GM19324 (cell line): Measurements from ENCODE around the gene TM9SF1.

Experiments used
- ATAC-seq: cut with Tn5 transposase; IDR thresholded peaks from one replicate; pipeline ENCODE4 v1.9.1; 2021; ENCODE audit warnings: mild to moderate bottlenecking, moderate library complexity; ENCODE audit not compliant: unreplicated experiment, low FRiP score

TM9SF1 gene

DNA sequence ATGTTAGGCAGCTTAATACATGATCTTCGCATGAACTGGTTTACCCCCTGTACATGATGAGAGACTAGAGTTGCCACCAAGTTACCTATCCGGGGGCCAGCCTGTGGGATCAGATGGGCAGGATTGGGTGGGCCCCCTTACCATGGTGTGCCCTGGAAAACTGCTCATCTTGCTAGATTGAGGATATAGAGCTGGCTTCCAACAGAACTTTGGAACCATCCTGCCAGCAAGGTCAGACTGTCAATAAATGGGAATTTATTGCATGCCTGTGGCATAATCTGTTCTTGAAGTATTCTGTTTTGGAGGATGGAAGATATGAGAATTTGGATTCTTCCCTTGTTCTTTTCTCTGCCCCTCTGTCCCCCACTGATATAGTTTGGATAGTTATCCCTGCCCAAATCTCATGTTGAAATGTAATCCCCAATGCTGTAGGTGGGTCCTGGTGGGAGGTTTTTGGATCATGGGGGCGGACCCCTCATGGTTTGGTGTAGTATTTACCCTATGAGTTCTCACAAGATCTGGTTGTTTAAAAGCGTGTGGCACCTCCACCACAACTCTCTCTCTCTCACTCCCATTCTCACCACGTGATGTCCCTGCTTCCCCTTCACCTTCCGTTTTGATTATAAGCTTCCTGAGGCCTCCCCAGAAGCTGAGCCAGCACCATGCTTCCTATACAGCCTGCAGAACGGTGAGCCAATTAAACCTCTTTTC is 3.7 kb upstream of the TM9SF1 start:
- no peak for ATAC-seq

- ATAC-seq: no peak
These were observed 1.8 kb upstream of the TM9SF1 start for GRCh38 chr14:24197056-24197450.

GRCh38 chr14:24196071-24197055 is 1.1 kb upstream of the TM9SF1 start:
- ATAC-seq: peak; percentile 4

DNA sequence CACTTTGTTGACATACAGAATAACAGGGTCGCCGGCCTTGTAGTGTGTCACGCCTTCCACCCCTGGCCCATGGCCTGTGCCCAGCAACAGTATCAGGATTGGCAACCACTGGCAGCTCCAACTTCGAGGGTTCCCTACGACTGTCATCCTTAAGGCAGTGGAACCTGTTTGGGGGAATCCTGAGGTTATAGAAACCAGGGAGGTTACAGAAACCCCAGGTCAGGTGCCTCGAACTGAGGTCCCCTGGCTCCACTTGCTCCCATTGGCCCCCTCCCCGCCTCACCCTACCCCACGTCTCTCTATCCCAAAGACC is 412 bp downstream of the TM9SF1 start:
- no peak for ATAC-seq

- ATAC-seq: no peak
These were observed 912 bp downstream of the TM9SF1 start for GRCh38 chr14:24194186-24194872.

- ATAC-seq: no peak
These were observed 2.3 kb downstream of the TM9SF1 start for GRCh38 chr14:24192933-24193332.

- no peak for ATAC-seq
These were observed 4.8 kb downstream of the TM9SF1 start for GRCh38 chr14:24190416-24190815.

DNA sequence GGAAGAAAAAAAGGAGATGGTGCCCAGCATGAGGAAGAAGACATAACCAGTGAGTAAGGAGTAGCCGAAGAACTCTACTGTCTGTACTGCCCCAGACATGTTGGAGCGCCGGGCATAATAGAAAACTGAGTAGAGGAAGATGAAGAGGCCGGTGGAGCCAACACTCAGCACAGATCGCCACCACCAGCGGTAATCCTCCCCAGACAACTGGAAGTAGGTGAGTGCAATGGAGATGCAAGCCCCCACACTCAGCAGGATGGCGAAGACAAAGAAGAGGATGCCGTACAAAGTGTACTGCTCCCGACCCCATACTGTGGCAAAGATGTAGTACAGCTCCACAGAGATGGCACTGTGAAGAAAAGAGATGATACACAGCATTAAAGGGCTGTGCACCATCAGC is 5.8 kb downstream of the TM9SF1 start:
- no peak for ATAC-seq

- ATAC-seq: no peak
These were observed 6.2 kb downstream of the TM9SF1 start for GRCh38 chr14:24189059-24189375.

DNA sequence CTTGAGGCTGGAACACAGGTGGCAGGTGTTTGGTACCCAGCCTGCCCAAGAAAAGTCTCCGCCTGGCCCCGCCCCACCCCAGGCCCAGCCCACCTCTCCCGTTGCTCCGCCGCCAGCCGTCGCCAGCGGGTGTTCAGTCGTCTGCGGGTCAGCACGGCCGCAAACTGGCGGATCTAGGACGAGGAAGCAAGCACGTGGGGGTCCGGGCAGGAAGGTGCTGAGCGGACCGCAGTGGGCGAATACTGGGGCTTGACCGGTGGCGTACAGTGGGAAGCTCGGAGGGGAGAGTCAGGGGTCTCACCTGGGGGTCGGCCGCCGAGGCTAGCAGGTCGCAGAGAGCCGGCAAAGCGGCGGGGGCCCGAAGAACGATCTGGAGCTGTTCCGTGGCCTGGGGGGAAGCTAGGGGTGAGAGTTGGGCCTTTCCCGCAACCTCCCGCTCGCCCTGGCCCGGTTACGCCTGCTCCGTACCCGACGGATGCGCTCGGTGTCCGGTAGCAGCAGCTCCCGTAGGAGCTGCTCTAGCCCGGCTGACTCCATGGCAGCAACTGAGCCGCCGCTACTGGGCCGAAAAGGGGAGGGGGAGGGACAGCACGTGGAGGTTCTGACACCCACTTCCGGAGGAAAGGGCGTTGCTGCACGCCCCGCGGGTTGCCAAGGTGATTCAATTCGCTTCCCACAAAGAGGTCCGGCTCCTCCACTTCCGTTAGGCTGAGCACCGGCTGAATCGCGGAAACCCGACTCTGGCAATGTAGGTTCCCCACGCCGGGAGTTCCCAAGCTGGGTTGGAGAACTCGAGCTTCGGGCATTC is 6.8 kb downstream of the TM9SF1 start, which contains the start of gene IPO4:
Gene IPO4 (minus strand): TSS at position 566 of the 808 bp plus-strand sequence. CDS start 29 bp downstream, at position 537.
- ATAC-seq: peak; percentile 78

DNA sequence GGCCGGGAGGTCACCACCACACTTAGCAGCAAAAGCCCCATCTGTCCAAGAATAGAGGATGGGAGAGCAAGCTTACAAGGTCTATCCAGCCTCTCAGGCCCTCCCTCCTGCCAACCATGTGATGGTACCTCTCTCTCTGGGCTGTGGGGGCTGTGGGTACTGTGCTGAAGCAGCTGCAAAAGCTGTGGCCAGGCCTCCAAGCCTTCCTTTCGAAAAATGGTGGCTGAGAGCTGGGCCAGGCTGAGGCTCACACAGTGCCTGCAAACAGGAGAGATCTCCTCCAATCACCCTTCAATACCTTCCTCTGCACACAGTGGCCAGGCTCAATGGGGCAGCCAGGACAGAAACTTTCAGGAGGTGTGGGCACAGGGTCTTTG is 7.7 kb downstream of the TM9SF1 start:
- ATAC-seq: no peak

DNA sequence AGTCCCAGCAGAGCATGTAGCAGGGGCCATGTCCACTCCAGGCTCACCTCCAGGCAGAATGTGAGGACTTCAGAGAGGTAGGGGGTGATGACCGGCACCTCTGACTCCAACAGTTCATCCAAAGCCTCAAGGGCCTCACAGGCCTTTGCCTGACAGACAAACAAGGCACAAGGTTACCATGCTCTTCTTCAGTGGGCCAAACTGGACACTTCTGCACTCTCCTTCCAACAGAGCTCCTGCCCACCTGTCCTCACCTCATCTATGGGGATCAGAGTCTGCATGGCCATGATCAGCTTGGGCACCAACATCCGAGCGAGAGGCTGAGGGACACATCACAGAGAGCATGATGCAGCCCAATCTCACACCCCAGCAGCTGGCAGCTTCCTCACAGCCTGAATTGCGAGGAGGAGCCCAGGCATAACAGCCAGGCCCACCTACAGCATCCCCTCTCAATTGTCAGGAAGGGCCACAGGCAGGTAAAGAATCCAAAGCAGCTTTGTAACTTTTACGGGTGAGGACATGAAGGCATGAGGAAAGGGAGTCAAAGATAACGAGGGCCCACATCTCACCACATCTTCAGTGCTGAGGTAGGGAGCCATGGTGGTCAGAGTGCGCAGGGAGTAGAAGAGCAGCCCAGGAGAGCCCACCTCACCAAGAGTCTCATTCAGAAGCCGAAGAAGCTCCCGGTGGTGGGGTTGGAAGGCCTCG is 8.3 kb downstream of the TM9SF1 start:
- ATAC-seq: no peak

DNA sequence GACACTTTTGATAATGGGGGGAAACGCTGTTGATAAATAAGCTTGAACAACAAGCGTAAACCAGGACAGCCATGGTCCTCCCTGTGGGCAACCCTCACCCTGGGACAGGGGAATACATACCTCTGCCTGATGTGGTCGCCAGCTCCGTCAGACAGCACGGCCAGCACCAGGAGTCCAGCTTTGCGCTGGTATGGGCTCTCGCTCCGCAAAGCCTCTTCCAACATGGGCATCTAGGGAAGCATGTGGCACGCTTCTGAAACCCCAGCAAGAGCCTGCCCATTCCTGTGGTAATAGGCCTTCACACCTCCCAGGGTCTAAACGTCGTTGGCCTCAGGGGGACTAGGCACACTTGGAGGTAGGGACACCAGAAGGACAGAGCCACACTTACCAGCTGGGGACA is 9.5 kb downstream of the TM9SF1 start:
- ATAC-seq: no peak

DNA sequence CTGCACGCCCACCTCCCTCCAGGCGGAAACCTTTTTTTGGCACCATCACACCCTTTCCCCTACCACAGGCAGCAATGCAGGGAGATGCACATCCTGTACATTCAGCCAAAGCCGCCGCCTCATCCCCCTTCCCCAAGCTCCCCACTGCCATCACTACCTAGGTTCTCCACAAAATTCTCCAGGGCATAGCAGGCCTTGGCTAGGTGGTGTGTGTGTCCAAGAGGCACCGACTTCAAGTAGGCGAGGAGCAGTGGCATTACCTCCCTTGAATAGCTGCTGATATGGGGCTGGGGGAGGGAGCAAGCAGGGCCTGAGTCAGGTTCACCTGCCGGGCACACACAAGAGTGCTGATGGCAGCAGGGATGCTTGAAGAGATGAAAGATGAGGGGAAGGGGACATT is 10.2 kb downstream of the TM9SF1 start:
- no peak for ATAC-seq

DNA sequence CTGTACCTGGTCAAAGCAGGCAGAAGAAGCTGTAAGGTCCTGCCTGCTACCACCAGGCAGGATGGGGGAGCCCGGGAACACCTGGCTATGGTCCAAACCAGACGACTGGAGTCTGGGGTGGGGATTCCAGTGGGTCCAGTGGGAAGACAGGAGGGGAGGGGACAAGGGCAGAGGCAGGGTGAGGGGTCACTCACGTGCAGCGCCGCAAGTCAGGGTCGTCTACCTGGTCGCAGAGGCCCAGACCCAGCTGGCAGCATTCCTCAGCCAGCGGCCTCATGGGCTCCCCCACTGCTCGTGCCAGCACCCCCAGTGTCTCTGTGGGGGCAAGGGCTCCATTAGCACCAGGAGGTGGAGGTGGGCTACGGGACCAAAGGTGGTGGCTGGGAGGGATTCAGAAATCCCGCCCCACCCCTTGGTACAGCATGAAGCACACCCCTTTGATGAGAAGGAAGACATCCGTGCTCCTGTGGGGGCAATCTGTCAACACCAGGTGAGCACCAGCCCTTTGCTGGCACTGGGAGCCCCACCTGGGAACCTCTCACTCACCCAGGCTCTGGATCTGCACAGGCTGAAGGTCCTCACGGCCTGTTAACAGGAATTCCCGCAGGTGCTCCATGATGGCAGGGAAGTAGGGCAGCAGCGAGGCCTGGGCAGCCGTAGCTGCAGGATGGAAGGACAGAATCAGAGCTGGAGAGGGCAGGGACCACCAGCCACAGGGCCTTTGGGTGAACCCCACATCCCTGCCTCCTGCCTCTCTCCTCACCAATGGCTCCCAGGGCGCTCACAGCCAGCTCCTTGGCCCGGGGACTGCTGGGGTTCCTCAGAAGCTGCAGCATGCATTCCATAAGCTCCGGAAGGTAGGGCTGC is 10.9 kb downstream of the TM9SF1 start:
- ATAC-seq: no peak

DNA sequence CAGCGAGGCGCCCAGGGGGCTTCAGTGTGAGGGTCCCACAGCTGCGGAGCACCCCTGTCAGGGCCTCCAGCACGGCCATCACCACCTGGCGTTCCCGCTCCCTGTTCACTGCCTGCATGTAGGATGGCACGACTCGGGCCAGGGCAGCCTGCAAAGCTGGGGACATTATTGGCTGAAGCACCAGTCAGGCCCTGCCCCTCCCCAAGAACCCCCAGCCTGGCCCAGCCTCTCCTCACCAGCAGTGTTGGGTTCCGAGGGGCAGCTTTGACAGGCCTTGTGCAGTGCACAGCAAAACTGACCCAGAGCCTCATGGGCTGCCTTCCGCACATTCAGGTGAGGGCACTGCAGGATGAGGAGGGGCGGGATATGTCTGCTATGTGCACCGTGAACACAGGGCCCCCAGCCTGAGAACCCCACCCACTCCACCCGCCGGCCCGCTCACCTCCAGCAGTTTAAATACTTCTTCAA is 12.2 kb downstream of the TM9SF1 start:
- no peak for ATAC-seq

GRCh38 chr14:24182110-24182882 is 12.9 kb downstream of the TM9SF1 start:
- no peak for ATAC-seq
